Skeletal muscle satellite cell (primary cell): ENCODE data around the gene USP17L29.
"Not testable (repeated sequence)": the region's sequence is repeated elsewhere in the genome, so short reads cannot be mapped to it uniquely, and the experiment has no call there.

ENCODE experiments used
- H3K27me3 ChIP-seq: 2 replicates; pipeline ENCODE4 v1.7.0; 2013; ENCODE audit warnings: low read length; ENCODE audit not compliant: control insufficient read depth, insufficient read depth
- H3K36me3 ChIP-seq: 2 replicates; pipeline ENCODE4 v1.7.0; 2013; ENCODE audit warnings: mild to moderate bottlenecking, control low read depth, low read length; ENCODE audit not compliant: insufficient read depth
- H3K4me1 ChIP-seq: 2 replicates; pipeline ENCODE4 v1.7.0; 2013; ENCODE audit warnings: low read length; ENCODE audit not compliant: control insufficient read depth, insufficient read depth
- H3K4me2 ChIP-seq: 2 replicates; pipeline ENCODE4 v1.7.0; 2013; ENCODE audit warnings: mild to moderate bottlenecking, low read length
- H3K4me3 ChIP-seq: 2 replicates; pipeline ENCODE4 v1.7.0; 2013; ENCODE audit warnings: low read length
- H3K9ac ChIP-seq: 2 replicates; pipeline ENCODE4 v1.7.0; 2013; ENCODE audit warnings: mild to moderate bottlenecking, low read depth, low read length, moderate library complexity
- H3K9me3 ChIP-seq: replicated peaks from 2 replicates; pipeline ENCODE4 v1.7.0; 2013; ENCODE audit warnings: mild to moderate bottlenecking, control low read depth, low read length

The USP17L29 gene

GRCh38 chr4:9381012-9381534 lies 27.6 kb downstream of the USP17L29 start:
- not testable (repeated sequence) for H3K9me3 ChIP-seq, H3K4me1 ChIP-seq, H3K36me3 ChIP-seq, H3K27me3 ChIP-seq, H3K9ac ChIP-seq
- Histone ChIP-seq H3K4me3 (peak overlapping the region; percentile 58), H3K4me2 (peak overlapping the region; percentile 76)

DNA sequence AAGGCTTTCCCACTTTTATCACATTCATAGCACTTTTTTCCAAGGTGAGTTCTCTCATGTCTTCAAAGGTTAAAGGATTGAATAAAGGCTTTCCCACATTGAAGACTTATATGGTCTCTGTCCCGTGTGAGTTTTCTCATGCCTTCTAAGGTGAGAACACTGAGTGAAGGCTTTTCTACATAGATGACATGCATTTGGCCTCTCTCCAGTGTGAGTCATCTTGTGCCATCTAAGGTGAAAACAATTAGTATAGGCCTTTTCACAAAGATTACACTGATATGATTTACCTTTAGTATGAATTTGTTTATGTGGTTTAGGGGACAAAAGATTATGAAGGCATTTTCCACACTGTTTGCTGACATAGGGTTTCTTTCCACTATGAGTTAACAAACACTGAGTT lies 30.7 kb downstream of the USP17L29 start:
- H3K4me3 ChIP-seq = no peak overlapping the region
- H3K4me2 ChIP-seq = no peak overlapping the region
- no peak overlapping the region for H3K9ac ChIP-seq
- H3K4me1 ChIP-seq = no peaks in the 10 kb centered on the region
- H3K36me3 ChIP-seq = no peaks in the 10 kb centered on the region
- no peaks in the 10 kb centered on the region for H3K9me3 ChIP-seq
- H3K27me3 ChIP-seq = no peaks in the 10 kb centered on the region

- not testable (repeated sequence) for H3K9me3 ChIP-seq, H3K4me3 ChIP-seq, H3K9ac ChIP-seq, H3K4me2 ChIP-seq, H3K27me3 ChIP-seq, H3K36me3 ChIP-seq, H3K4me1 ChIP-seq
Measured at GRCh38 chr4:9389001-9389400, 35.6 kb downstream of the USP17L29 start.
